Measurements from ENCODE around the gene MAG. TPM values are rescaled to one million over a fixed set of nuclear protein-coding genes. Genes with fewer than 3 reads are reported as not detected.

MAG gene
- total and polyA plus RNA-seq, 2 of the 13 experiments (the other 11 are each of a cell fraction or from before 2014, with no cell fraction given) = 0.20 to 1.3 TPM

- no TSS peak for BruUV-seq (replicated peaks)
- in situ Hi-C loops (cut with HindIII; ENCODE audit: extremely low pct_ligation_motif_present, low pct_unique_long_range_greater_than_20kb) = no loop called here
Observed at GRCh38 chr19:35329323-35329722, 37.4 kb downstream of the MAG start.

More at GRCh38 chr19:35329323-35329722, 37.4 kb downstream of the MAG start:
- peaks cover 19% of the 10 kb centered on the region for H3K4me1 ChIP-seq (ENCODE audit: insufficient read depth, low read length)
- H3K4me3 ChIP-seq (replicated peaks in 1 of 3; ENCODE audit: insufficient read depth in 1 of 3, low read depth in 2 of 3, low read length in 3 of 3) = no peak overlapping the region
- 69% methylated on average over 2 of the region's 4 CpGs for WGBS (ENCODE audit: low lambda C conversion rate)
- no peak overlapping the region for H3K4me2 ChIP-seq (ENCODE audit: low read depth, low read length)
- no peak overlapping the region for H2AFZ ChIP-seq (ENCODE audit: low read length)
- CTCF ChIA-PET (ENCODE audit: low intra/inter-chr PET ratio, low total read pairs) = no interaction called here
- H3K79me2 ChIP-seq (ENCODE audit: insufficient read depth, low read length) = no peaks in the 10 kb centered on the region
- H3K9ac ChIP-seq (ENCODE audit: insufficient read depth, low read depth, low read length) = no peak overlapping the region
- POLR2A ChIA-PET = no interaction called here
- TF ChIP-seq PRDM10 (CRISPR knock-in tag; IDR thresholded peaks at IDR 0.05; ENCODE audit: low read depth) (no peak), RBM22 (optimal IDR thresholded peaks at IDR 0.05; ENCODE audit: low read length) (no peak), ZNF652 (CRISPR knock-in tag; IDR thresholded peaks at IDR 0.05; ENCODE audit: borderline replicate concordance, low read depth) (no peak), KMT2A (CRISPR knock-in tag; IDR thresholded peaks at IDR 0.05) (no peak), THAP11 (CRISPR knock-in tag; IDR thresholded peaks at IDR 0.05) (no peak), ZNF256 (CRISPR knock-in tag; conservative IDR thresholded peaks at IDR 0.05) (no peak), IRF1 (CRISPR knock-in tag; IDR thresholded peaks at IDR 0.05; ENCODE audit: low read depth) (no peak), RORA (CRISPR knock-in tag; IDR thresholded peaks at IDR 0.05) (no peak), RNF219 (CRISPR knock-in tag; IDR thresholded peaks at IDR 0.05) (no peak), GTF3A (CRISPR knock-in tag; conservative IDR thresholded peaks at IDR 0.05) (no peak), THYN1 (CRISPR knock-in tag; IDR thresholded peaks at IDR 0.05; ENCODE audit: borderline replicate concordance, low read depth) (no peak), POLR2G (IDR thresholded peaks at IDR 0.05; ENCODE audit: low read depth, low read length) (no peak), ZNF672 (CRISPR knock-in tag; IDR thresholded peaks at IDR 0.05) (no peak), ZNF567 (CRISPR knock-in tag; IDR thresholded peaks at IDR 0.05; ENCODE audit: borderline replicate concordance) (no peak), ZNF552 (CRISPR knock-in tag; IDR thresholded peaks at IDR 0.05; ENCODE audit: borderline replicate concordance) (no peak), CHD2 (IDR thresholded peaks at IDR 0.05; ENCODE audit: low read depth, low read length) (no peak)
- no peak overlapping the region for H3K27ac ChIP-seq (ENCODE audit: extremely low read length, insufficient read depth, low read length)
- no peaks in the 10 kb centered on the region for H3K36me3 ChIP-seq (replicated peaks in 1 of 2; ENCODE audit: control insufficient read depth in 1 of 2, insufficient read depth in 2 of 2, low read length in 2 of 2)
- intact Hi-C loops (cut with micrococcal nuclease; ENCODE audit: unreplicated experiment) = no loop called here
- no peaks in the 10 kb centered on the region for H3K27me3 ChIP-seq (ENCODE audit: control insufficient read depth in 1 of 2, insufficient read depth in 2 of 2, low read length in 2 of 2)
- DNase-seq (ENCODE audit: low spot score) (no peak), FAIRE-seq (no peak), ATAC-seq (no peak)
- no peaks in the 10 kb centered on the region for H3K9me3 ChIP-seq (ENCODE audit: low read length)
- H4K20me1 ChIP-seq (ENCODE audit: insufficient read depth, low read length) = no peaks in the 10 kb centered on the region
